GM13976 (cell line): ENCODE data around the gene CALY.
A peak's percentile ranks its signal among the peaks of the same experiment; 100 is the strongest.
"Not testable (repeated sequence)": the region's sequence is repeated elsewhere in the genome, so short reads cannot be mapped to it uniquely, and the experiment has no call there.

Experiments used
- DNase-seq: peaks from one replicate; pipeline ENCODE4 v3.0.0; 2012; ENCODE audit warnings: low spot score
- in situ Hi-C: fragments of 300-500 bp; cut with MboI; formaldehyde crosslinking; loops from one replicate; pipeline ENCODE4 v1.12.0; 2022; ENCODE audit warnings: low sequenced_read_pairs, mixed read lengths, inconsistent platforms; ENCODE audit not compliant: unreplicated experiment
- TF ChIP-seq, protein P1 (sequence below): IDR thresholded peaks from 2 replicates; pipeline ENCODE4 v1.5.1; 2012; ENCODE audit warnings: borderline replicate concordance, mild to moderate bottlenecking; ENCODE audit not compliant: insufficient read depth; ENCODE audit errors: extremely low read depth, missing control alignments, control extremely low read depth

The CALY gene

DNA sequence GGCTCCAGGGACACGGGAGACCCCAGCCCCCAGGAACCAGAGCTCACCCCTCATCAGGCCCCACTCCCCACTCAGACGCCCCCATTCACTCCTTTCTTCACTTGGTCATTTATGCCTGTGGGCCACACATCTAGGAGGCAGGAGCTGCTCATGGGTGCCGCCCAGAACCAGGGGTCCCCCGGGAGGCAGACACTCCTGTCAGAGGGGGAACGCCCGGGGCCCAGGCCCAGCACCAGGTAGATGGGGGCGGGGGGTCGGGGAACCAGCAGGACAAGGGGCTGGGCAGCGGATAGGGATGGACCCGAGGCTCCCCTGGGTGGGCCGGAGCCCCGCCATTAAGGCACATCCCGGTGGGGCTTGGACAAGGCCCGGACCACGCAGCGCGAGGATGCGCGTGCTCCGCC is 11.8 kb downstream of the CALY start:
- TF ChIP-seq, protein P1, sequence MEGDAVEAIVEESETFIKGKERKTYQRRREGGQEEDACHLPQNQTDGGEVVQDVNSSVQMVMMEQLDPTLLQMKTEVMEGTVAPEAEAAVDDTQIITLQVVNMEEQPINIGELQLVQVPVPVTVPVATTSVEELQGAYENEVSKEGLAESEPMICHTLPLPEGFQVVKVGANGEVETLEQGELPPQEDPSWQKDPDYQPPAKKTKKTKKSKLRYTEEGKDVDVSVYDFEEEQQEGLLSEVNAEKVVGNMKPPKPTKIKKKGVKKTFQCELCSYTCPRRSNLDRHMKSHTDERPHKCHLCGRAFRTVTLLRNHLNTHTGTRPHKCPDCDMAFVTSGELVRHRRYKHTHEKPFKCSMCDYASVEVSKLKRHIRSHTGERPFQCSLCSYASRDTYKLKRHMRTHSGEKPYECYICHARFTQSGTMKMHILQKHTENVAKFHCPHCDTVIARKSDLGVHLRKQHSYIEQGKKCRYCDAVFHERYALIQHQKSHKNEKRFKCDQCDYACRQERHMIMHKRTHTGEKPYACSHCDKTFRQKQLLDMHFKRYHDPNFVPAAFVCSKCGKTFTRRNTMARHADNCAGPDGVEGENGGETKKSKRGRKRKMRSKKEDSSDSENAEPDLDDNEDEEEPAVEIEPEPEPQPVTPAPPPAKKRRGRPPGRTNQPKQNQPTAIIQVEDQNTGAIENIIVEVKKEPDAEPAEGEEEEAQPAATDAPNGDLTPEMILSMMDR: no peak
- no peak for DNase-seq
- in situ Hi-C loops: no loop called here

DNA sequence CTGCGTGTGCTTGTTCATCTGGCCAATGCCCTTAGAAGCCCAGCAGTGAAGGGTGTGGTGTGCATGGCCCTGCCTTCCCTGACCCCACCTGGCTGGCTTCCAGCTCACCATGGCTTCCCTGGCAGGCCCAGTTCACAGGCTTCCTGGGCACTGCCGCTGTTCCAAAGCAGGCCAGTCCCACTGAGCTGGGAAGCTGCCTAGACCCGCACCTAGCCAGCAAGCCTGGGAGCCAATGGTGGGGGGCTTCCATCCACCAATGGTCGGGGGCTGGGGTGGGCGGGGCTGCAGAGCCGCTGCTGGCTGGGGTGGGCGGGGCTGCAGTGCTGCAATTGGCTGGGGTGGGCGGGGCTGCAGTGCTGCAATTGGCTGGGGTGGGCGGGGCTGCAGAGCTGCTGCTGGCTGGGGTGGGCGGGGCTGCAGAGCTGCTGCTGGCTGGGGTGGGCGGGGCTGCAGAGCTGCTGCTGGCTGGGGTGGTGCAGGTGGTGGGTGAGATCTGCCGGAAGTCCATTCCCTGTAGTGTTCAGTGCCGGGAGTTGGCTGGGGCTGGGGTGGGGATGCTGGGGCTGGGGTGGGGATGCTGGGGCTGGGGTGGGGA is 12.4 kb downstream of the CALY start:
- TF ChIP-seq, protein P1: no peak
- in situ Hi-C loops: no loop called here
- DNase-seq: no peak

DNA sequence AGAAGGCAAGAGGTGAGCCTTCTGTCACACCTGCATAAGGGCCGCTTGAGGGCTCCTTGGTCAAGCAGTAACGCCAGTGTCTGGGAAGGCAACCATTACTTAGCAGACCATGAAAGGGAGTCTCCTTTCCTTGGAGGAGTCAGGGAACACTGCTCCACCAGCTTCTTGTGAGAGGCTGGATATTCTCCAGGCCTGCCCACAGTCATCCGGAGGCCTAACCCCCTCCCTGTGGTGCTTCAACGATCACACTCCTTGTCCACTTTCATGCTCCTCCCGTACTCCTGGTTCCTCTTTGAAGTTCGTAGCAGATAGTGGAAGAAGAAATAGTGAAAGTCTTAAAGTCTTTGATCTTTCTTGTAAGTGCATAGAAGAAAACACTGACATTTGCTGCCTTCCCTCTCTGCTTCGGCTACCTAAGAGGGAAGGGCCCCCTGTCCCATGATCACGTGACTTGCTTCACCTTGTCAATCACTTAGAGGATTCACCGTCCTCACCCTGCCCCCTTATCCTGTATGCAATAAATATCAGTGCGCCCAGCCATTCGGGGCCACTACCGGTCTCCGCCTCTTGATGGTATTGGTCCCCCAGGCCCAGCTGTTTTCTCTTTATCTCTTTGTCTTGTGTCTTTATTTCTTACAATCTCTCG is 14.5 kb downstream of the CALY start:
- DNase-seq, in situ Hi-C loops: not testable (repeated sequence)

DNA sequence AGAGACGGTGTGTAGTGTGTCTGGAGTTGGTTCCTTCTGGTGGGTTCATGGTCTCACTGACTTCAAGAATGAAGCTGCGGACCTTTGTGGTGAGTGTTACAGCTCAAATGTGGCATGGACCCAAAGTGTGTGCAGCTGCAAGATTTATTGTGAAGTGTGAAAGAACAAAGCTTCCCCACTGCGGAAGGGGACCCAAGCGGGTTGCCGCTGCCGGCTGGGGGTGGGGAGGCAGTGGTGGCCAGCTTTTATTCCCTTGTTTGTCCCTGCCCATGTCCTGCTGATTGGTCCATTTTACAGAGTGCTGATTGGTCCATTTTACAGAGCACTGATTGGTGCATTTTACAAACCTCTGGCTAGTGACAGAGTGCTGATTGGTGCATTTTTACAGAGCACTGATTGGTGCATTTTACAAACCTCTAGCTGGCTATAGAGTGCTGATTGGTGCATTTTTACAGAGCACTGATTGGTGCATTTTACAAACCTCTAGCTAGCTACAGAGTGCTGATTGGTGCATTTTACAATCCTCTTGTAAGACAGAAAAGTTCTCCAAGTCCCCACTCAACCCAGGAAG is 15.8 kb downstream of the CALY start:
- in situ Hi-C loops, DNase-seq: not testable (repeated sequence)

DNA sequence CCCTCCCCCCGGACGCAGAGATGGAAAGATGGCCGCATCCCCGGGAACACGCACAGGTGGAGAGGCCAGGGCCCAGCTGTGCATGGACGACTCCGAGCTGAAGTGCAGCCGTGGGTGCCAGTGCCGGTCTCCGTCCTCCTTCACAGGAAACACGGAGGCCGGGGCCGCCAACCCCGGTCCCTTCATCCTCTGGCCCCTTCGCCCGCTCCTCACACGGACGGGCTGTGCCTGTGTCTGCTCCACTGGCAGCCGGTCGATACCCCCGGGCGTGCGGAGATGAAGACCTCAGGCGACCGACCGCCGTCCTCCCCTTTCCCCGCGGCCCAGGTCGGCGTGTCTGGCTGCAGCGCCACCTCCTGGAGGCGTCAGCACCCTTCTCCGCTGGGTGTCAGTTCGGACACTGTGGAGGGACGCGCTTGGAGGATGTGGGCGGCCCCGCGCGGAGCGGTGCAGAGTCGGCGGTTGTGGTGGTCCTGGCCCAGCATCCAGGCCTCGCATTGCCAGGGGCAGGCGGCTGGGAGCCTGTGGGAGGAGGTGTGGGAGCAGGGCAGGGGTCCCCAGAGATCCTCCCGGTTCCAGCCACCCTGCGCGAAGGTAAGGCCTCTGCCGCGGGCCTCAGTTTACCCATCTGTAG is 18.1 kb downstream of the CALY start:
- in situ Hi-C loops: no loop called here
- DNase-seq: peak; percentile 83
- TF ChIP-seq, protein P1: peak; percentile 90

DNA sequence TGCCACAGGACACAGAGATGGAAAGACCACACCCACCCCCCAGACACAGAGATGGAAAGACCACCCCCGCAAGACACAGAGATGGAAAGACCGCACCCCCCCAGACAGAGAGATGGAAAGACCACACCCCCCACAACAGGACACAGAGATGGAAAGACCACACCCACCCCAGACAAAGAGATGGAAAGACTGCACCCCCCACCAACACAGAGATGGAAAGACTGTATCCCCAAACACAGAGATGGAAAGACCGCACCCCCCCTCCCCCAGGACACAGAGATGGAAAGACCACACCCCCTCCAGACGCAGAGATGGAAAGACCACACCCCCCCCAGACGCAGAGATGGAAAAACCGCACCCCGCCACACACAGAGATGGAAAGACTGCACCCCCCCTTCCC is 20.0 kb downstream of the CALY start:
- DNase-seq: no peak
- TF ChIP-seq, protein P1: no peak
- in situ Hi-C loops: no loop called here

DNA sequence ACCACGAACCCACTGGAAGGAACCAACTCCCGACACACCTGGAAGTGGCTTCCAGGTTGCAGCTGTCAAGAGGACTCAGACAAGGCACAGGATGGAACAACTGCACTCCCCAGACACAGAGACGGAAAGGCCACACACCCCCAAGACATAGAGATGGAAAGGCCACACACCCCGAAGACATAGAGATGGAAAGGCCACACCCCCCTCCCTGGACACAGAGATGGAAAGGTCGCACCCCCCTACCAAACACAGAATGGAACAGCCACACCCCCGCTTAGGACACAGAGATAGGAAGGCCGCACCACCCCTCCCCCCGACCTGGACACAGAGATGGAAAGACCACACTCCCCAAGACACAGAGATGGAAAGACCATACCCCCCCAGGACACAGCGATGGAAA is 20.4 kb downstream of the CALY start:
- DNase-seq: no peak
- TF ChIP-seq, protein P1: no peak
- in situ Hi-C loops: no loop called here
